Heart left ventricle (tissue), 13 donors: ENCODE results near the gene SMCO4.
"Not testable (repeated sequence)": the region's sequence is repeated elsewhere in the genome, so short reads cannot be mapped to it uniquely, and the experiment has no call there.

Experiments
- CTCF ChIP-seq, 12 donors: fragments of 200-600 bp; sonication (generic) in 4 of 12; IDR thresholded peaks; one replicate each; pipeline versions ENCODE4 v1.5.0 to v1.8.0; 2018 to 2022; ENCODE audit warnings: antibody characterized with exemption in 12 of 12, mild to moderate bottlenecking in 5 of 12
- POLR2A ChIP-seq, 2 donors: fragments of 450-650 bp; IDR thresholded peaks; one replicate each; pipeline ENCODE4 v1.6.1; 2017; ENCODE audit warnings: antibody characterized with exemption in 2 of 2, mild to moderate bottlenecking in 2 of 2, moderate library complexity in 2 of 2
- donor health status: ischemic (EF 13 %, LVEDD 7.1; RV severe dilation, severe dysfunction).
- donor health status: DM: no; HTN: yes; CAD: no.
- donor health status: DM: no; HTN: no; CAD: no.
- donor health status: ischemic (EF 25% LVEDD 6.9; RV normal size, moderate dysfunction).
- donor health status: ischemic (EF 25% LVEDD 5.7; RV mildly dilated, moderate dysfunction).
- donor health status: ischemic (EF 35%, LVEDD 5.7; RV mildly dilated, moderate dysfunction).
- donor health status: nonischemic (EF 11% LVEDD 7.7; RV severe dilation, severe dysfunction).
- donor health status: DM: yes; HTN: yes; CAD: no.
- donor health status: PGD.
- donor health status: ischemic (EF 29% LVEDD 5.4; RV normal size, mild dysfunction).
- donor health status: nonischemic (EF 23%, LVEDD 6.1; RV moderate dilation, normal function).

- not testable (repeated sequence) for TF ChIP-seq CTCF, POLR2A (IDR thresholded peaks at IDR 0.05)
Measured at GRCh38 chr11:93463666-93464065, 79.5 kb downstream of the SMCO4 start.
